HepG2 (cell line): ENCODE results near the gene RSF1. TPM values are rescaled to one million over a fixed set of nuclear protein-coding genes. Genes with fewer than 3 reads are reported as not detected.

Source experiments
- AKAP8 ChIP-seq: sonication (generic); formaldehyde crosslinking; IDR thresholded peaks from 2 replicates; pipeline ENCODE4 v1.5.1; 2020; ENCODE audit warnings: mild to moderate bottlenecking, missing genetic modification reagents
- E2F2 ChIP-seq: sonication (generic); formaldehyde crosslinking; IDR thresholded peaks from 2 replicates; pipeline ENCODE4 v1.4.0; 2020; ENCODE audit warnings: missing genetic modification reagents, borderline replicate concordance
- ELF4 ChIP-seq: sonication (generic); formaldehyde crosslinking; IDR thresholded peaks from 2 replicates; pipeline ENCODE4 v1.5.0; 2020; ENCODE audit warnings: missing genetic modification reagents, mild to moderate bottlenecking, moderate library complexity, borderline replicate concordance
- LCORL ChIP-seq, 2 experiments: fragments of 450-650 bp in 1 of 2; sonication (generic) in 1 of 2; formaldehyde crosslinking in 1 of 2; IDR thresholded peaks; 2 replicates each; pipeline versions ENCODE4 v1.5.0 to v1.6.1; 2017 to 2020; ENCODE audit warnings: antibody characterized with exemption in 1 of 2, missing genetic modification reagents in 1 of 2
- MAFG ChIP-seq: sonication (generic); formaldehyde crosslinking; IDR thresholded peaks from 2 replicates; pipeline ENCODE4 v1.5.1; 2020; ENCODE audit warnings: mild to moderate bottlenecking, missing genetic modification reagents
- MIER3 ChIP-seq: IDR thresholded peaks from 2 replicates; pipeline ENCODE4 v1.6.1; 2016; ENCODE audit warnings: missing compliant biosample characterization, borderline replicate concordance
- MTF1 ChIP-seq: sonication (generic); formaldehyde crosslinking; IDR thresholded peaks from 2 replicates; pipeline ENCODE4 v1.5.0; 2020; ENCODE audit warnings: missing genetic modification reagents
- NBN ChIP-seq: fragments of 450-650 bp; conservative IDR thresholded peaks from 2 replicates; pipeline ENCODE4 v1.6.1; 2017
- RCOR2 ChIP-seq: IDR thresholded peaks from 2 replicates; pipeline ENCODE4 v1.6.1; 2016; ENCODE audit warnings: missing biosample characterization, missing genetic modification reagents
- RFXAP ChIP-seq: sonication (generic); formaldehyde crosslinking; IDR thresholded peaks from 2 replicates; pipeline ENCODE4 v1.4.0; 2020; ENCODE audit warnings: missing genetic modification reagents, borderline replicate concordance
- SATB2 ChIP-seq: sonication (generic); formaldehyde crosslinking; IDR thresholded peaks from 2 replicates; pipeline ENCODE4 v1.5.0; 2020; ENCODE audit warnings: missing genetic modification reagents
- SIN3A ChIP-seq: IDR thresholded peaks from 2 replicates; pipeline ENCODE4 v1.6.1; 2011; ENCODE audit warnings: low read depth, mild to moderate bottlenecking, control low read depth, low read length, borderline replicate concordance
- SKIL ChIP-seq: sonication (generic); formaldehyde crosslinking; IDR thresholded peaks from 2 replicates; pipeline ENCODE4 v1.8.0; 2022; ENCODE audit warnings: missing genetic modification reagents, mild to moderate bottlenecking, moderate library complexity, borderline replicate concordance
- SMARCE1 ChIP-seq: fragments of 450-650 bp; IDR thresholded peaks from 2 replicates; pipeline ENCODE4 v1.6.1; 2017; ENCODE audit warnings: borderline replicate concordance
- U2AF2 ChIP-seq: fragments of 200-400 bp; formaldehyde crosslinking; IDR thresholded peaks from 2 replicates; pipeline ENCODE4 v1.6.1; 2017; ENCODE audit warnings: low read depth, mild to moderate bottlenecking, low read length
- ZNF432 ChIP-seq: sonication (generic); formaldehyde crosslinking; IDR thresholded peaks from 2 replicates; pipeline ENCODE4 v1.5.0; 2020; ENCODE audit warnings: missing genetic modification reagents, mild to moderate bottlenecking, borderline replicate concordance
- ZNF616 ChIP-seq: sonication (generic); formaldehyde crosslinking; IDR thresholded peaks from 2 replicates; pipeline ENCODE4 v1.5.0; 2020; ENCODE audit warnings: low read depth, mild to moderate bottlenecking, missing genetic modification reagents
- ZNF646 ChIP-seq: sonication (generic); formaldehyde crosslinking; IDR thresholded peaks from 2 replicates; pipeline ENCODE4 v1.9.0; 2021; ENCODE audit warnings: mild to moderate bottlenecking, missing genetic modification reagents
- ZNF678 ChIP-seq: sonication (generic); formaldehyde crosslinking; IDR thresholded peaks from 2 replicates; pipeline ENCODE4 v1.4.0; 2020; ENCODE audit warnings: mild to moderate bottlenecking, missing genetic modification reagents
- ZNF773 ChIP-seq: sonication (generic); formaldehyde crosslinking; IDR thresholded peaks from 2 replicates; pipeline ENCODE4 v1.4.0; 2020; ENCODE audit warnings: missing genetic modification reagents, borderline replicate concordance
- polyA plus RNA-seq, 8 experiments: library from polyadenylated mRNA; depleted of rRNA in 3 of 8; stranded (reverse) in 7 of 8; unstranded in 1 of 8; fragments of >200 nt; fragmentation: Illumina TruSeq in 4 of 8; extraction: Trizol in 4 of 8; gene quantifications; 2 replicates each; pipeline versions ENCODE4 v1.2.1 to v1.2.3, GENCODE V29; 2011 to 2016; ENCODE audit warnings: low read depth in 4 of 8, missing spikeins in 1 of 8, mixed read lengths in 1 of 8; ENCODE audit not compliant: insufficient read depth in 1 of 8
- total RNA-seq, 5 experiments: library from RNA; depleted of rRNA; stranded (reverse); fragments of >200 nt; fragmentation: Illumina TruSeq; extraction: Trizol; gene quantifications; 2 replicates each; pipeline ENCODE4 v1.2.3, GENCODE V29; 2016; ENCODE audit warnings: low read depth in 1 of 5

RSF1 gene
- total and polyA plus RNA-seq, 2 of the 13 experiments (the other 11 are each of a cell fraction or from before 2014, with no cell fraction given) = 15.5 to 33.1 TPM

- TF ChIP-seq LCORL (IDR thresholded peaks at IDR 0.05) (no peak), LCORL (CRISPR knock-in tag; IDR thresholded peaks at IDR 0.05) (peak; percentile 25; the same call in 1 of the 2 replicates), MAFG (CRISPR knock-in tag) (no peak), RCOR2 (CRISPR knock-in tag) (0 out of 2 replicates have a peak, but pooled peaks have one; percentile 41), SIN3A (peak; percentile 93), SMARCE1 (no peak), E2F2 (CRISPR knock-in tag) (peak; percentile 50; the same call in 1 of the 2 replicates), ELF4 (CRISPR knock-in tag) (peak; percentile 88), SKIL (CRISPR knock-in tag) (no peak), SATB2 (CRISPR knock-in tag) (peak; percentile 70; the same call in 1 of the 2 replicates), ZNF678 (CRISPR knock-in tag) (0 out of 2 replicates have a peak, but pooled peaks have one; percentile 74), MIER3 (CRISPR knock-in tag) (peak; percentile 93), ZNF616 (CRISPR knock-in tag) (0 out of 2 replicates have a peak, but pooled peaks have one; percentile 31), MTF1 (CRISPR knock-in tag) (no peak; the same call in 1 of the 2 replicates), NBN (no peak), RFXAP (no peak), ZNF646 (0 out of 2 replicates have a peak, but pooled peaks have one; percentile 29), ZNF773 (CRISPR knock-in tag) (no peak), ZNF432 (CRISPR knock-in tag) (no peak), U2AF2 (no peak), AKAP8 (CRISPR knock-in tag) (no peak)
Observed at GRCh38 chr11:77637345-77638165, 183.0 kb downstream of the RSF1 start, which contains the start of gene CLNS1A (continued).
